ENCODE results near the gene RHOA.

Gene RHOA

DNA sequence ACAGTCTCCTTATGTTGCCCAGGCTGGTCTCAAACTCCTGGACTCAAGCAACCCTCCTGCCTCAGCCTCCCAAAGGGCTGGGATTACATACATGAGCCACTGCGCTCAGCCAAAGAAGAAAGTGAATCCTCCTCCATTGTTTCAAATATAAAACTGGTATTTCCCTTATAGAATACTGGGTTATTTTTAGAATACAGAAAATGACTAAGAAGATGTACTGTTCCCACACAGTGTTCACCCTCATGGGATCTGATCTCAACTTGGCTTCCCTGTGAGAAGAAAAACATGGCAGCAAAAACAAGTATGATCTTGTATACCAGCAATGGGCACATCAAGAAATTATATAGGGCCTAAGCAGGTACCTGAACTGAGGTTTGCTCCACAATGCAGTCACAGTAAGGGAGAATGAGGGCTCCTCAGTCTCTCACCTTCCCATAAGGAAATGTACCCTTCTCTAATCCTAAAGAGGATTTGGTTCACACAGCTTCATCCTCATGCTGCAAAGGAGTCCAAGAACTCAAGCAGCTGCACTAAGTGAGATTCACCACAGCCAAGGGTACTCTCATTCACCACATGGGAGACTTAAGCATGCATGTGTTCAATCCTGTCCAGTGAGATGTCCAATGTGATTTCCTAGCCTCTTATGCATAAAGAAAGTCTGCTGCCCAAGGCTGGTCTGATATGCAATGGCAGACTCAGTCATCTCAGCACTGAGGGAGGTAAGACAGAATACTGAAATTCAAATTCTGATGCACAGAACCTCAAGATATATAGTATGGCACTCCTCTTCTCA lies 97.7 kb downstream of the RHOA start:
- DNase-seq, result no peak

DNA sequence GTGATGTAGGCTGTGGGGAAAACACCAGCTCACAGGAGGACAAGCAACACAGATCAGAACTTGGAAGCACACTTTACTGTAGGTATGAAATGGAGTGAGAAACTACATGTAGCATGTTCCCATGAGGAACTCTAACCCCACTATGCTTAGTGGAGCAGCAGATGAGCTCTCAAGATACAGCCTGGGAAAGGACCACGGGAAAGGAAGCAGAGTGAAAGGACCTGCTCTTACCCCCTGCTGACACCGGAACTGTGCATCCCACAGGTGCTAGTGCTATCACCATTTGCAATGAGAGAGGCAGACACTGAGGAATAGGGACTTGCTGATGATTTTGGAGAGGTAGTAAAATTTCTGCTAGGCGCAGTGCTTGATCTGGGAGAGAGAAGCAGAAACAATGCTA lies 100.5 kb downstream of the RHOA start:
- no peak for DNase-seq

DNA sequence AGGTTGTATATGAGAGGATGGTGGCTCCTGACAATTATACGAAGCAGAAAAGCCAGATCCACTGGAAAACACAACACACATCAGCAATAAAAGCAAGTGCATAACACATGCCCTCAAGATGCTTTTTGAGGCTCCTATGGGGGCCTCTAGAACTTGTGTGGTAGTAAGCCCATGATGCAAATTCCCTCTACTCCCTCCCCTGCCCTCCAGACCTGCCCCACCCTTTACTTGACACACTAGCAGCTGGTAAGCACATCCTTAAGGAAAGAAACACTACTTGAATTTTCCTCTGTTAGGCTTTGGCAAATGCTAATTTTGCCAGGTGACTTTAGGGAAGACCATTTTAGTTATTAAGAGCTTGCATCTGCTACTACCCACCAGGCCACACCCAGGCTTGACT lies 101.1 kb downstream of the RHOA start:
- DNase-seq, result no peak
